Measurements from ENCODE around the gene LEP.

The LEP gene

GRCh38 chr7:128302139-128302538, 61.1 kb downstream of the LEP start:
- H3K4me3 ChIP-seq (replicated peaks; ENCODE audit: low read depth, low read length), result no peak overlapping the region
- TF ChIP-seq CTCF (IDR thresholded peaks at IDR 0.05; ENCODE audit: low read length, missing control alignments), result no peak
- DNase-seq (ENCODE audit: low read depth), result no peak

DNA sequence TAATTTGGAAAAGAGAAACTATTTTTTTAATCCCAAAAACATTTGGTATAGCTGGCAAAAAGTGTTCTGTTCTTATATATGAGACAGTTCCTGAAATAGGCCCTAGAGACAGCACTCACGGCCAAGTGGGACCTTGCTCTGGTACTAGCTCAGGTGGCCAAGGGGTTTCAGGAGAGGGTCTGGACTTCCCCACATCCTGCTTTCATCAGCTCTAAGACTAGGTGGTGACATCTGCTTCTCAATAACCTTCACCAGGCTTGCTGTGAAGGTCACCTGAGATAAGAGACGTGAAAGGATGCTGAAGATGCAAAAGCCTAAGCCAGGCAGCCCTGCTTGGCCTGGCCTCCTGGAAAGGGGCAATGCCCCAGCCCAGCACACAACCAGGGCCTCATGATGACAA, 62.1 kb downstream of the LEP start:
- no peak for TF ChIP-seq CTCF (IDR thresholded peaks at IDR 0.05; ENCODE audit: low read length, missing control alignments)
- DNase-seq (ENCODE audit: low read depth), result no peak
- H3K4me3 ChIP-seq (replicated peaks; ENCODE audit: low read depth, low read length), result no peak overlapping the region

DNA sequence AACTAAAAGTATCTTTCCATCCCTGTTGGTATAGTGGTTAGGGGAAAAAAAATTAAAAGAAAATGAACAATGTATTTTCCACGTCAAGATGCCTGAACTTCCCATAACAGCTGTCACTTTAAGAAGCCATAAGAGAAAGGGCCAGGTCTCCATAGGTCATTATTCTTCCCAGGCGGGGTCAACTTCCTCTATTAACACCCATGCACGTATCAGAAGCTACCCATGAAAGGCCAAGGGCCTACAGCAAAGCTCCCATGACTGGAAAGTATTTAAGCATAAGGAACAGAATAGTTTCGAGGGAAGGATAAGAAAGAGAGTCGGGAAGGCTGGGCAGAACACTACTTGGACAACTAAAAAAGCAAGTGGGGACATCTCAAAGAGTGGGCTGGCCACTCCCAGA, 62.6 kb downstream of the LEP start:
- no peak for TF ChIP-seq CTCF (IDR thresholded peaks at IDR 0.05; ENCODE audit: low read length, missing control alignments)
- DNase-seq (ENCODE audit: low read depth), result no peak
- H3K4me3 ChIP-seq (replicated peaks; ENCODE audit: low read depth, low read length), result no peak overlapping the region

GRCh38 chr7:128304212-128304611, 63.1 kb downstream of the LEP start:
- TF ChIP-seq CTCF (IDR thresholded peaks at IDR 0.05; ENCODE audit: low read length, missing control alignments), result no peak
- no peak for DNase-seq (ENCODE audit: low read depth)
- H3K4me3 ChIP-seq (replicated peaks; ENCODE audit: low read depth, low read length), result no peak overlapping the region

DNA sequence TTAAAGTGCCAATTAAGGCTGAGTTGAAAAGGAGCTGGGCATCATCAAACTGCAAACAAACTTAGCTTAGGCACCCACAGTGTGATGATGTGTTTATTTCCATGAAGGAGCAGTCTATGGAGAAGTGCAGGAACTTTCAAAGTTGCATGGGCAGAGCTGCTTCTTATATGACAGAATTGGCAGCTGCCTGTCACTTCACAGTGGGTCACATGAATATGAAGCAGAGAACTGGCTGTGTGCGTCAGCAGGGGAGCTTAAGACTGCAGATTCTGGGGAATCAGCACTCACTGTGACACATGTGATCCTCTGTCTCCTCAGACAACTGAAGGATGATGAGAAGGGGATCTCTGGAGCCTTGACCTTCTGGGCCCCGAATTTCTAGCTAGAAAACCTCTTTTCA, 66.0 kb downstream of the LEP start:
- no peak overlapping the region for H3K4me3 ChIP-seq (replicated peaks; ENCODE audit: low read depth, low read length)
- no peak for DNase-seq (ENCODE audit: low read depth)
- no peak for TF ChIP-seq CTCF (IDR thresholded peaks at IDR 0.05; ENCODE audit: low read length, missing control alignments)
